ENCODE measurements around the gene CHN2.

Gene CHN2

DNA sequence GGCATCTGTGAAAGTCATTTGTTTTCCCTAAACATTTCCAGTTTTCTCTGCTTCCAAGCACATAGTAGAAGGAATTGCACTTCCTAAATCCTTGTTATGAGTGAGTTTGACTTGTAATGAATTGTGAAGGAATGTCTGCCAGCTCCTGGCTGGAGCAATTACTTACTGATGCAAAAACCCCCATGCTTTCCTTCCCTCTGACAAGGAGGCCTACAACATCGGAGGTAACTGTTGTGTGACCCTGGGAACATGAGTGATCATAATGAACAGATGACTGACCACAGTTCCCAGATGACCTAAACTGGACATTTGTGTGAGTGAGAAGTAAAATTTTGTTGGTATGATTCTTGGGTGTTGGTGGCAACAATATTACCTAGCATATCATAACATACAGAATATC lies 26.9 kb upstream of the CHN2 start:
- H3K27ac Mint-ChIP-seq = no peak overlapping the region
- DNase-seq (ENCODE audit: low spot score in 2 of 2) = no peak
- no peaks in the 10 kb centered on the region for H3K4me1 Mint-ChIP-seq
- no peak for ATAC-seq
- no peaks in the 10 kb centered on the region for H3K36me3 Mint-ChIP-seq
- H3K4me3 Mint-ChIP-seq = no peak overlapping the region
- peaks cover 3% of the 10 kb centered on the region for H3K9me3 Mint-ChIP-seq

DNA sequence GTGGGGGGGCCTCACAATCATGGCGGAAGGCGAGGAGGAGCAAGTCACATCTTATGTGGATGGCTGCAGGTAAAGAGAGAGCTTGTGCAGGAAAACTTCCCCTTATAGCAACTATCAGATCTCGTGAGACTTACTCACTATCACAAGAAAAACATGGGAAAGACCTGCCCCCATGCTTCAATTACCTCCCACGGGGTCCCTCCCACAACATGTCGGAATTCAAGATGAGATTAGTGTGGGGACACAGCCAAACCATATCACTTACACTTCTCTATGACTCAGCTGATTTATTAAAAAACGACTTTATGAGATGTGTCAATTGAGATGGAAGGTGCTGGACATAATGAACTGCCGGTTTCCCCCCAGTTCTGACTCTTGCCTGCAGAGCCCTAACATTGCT lies 23.8 kb upstream of the CHN2 start:
- Mint-ChIP-seq H3K4me3 (no peak overlapping the region), H3K9me3 (peaks cover 3% of the 10 kb centered on the region), H3K27ac (no peak overlapping the region), H3K4me1 (no peaks in the 10 kb centered on the region), H3K36me3 (no peaks in the 10 kb centered on the region)
- peak in 1 of 2 donors; percentile 6 for DNase-seq (ENCODE audit: low spot score in 2 of 2)
- no peak for ATAC-seq

DNA sequence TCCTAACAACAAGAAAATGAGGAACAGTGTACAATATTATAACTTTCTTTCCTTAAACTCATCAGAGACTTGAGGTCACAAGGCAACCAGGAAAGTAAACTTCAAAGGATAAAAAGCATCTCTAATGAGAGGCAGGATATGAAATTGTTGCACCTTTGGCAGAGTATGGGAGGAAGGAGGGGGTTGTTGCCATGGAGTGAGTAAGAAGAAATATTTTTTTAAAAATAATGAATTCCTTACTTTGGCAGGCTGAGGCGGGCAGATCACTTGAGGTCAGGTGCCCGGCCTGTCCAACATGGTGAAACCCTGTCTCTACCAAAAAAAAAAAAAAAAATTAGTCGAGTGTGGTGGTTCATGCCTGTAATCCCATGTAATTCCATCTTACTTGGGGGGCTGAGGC lies 21.1 kb upstream of the CHN2 start:
- no peak for ATAC-seq
- Mint-ChIP-seq H3K36me3 (no peaks in the 10 kb centered on the region), H3K4me3 (no peak overlapping the region), H3K9me3 (no peaks in the 10 kb centered on the region), H3K27ac (no peak overlapping the region), H3K4me1 (peaks cover 9% of the 10 kb centered on the region)
- no peak for DNase-seq (ENCODE audit: low spot score in 2 of 2)

DNA sequence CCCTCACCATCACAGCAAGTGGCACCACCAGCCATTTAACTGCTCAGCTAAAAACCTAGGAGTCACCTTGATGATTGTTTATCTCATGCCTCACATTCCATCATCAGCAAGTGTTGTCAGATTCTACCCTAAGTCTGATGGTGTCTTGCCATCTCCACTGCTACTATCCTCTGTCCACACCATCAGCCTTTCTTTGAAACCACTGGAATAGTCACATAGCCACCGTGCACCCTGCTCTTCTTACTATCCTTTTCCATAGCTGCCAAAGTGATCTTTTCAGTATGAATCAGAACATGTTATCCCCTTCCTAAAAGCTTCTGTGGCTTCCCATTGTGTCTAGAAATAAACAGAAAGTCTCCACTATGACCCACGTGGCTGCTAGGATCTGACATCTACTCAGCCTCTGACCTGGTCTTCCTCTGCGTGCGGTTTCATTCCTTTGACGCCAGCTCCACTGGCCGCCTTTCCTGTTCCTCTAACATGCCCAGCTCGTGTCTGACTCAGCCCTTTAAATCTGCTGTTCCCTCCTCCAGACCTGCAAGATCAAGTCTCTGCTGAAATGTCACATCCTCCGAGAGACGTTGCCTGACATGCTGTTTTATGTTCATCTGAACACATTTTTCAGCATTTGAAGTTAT lies 16.5 kb upstream of the CHN2 start:
- no peak overlapping the region for H3K4me3 Mint-ChIP-seq
- DNase-seq (ENCODE audit: low spot score in 2 of 2) (no peak), ATAC-seq (peak; percentile 80)
- H3K4me1 Mint-ChIP-seq = peaks cover 10% of the 10 kb centered on the region
- H3K9me3 Mint-ChIP-seq = no peaks in the 10 kb centered on the region
- H3K36me3 Mint-ChIP-seq = no peaks in the 10 kb centered on the region
- H3K27ac Mint-ChIP-seq = no peak overlapping the region

DNA sequence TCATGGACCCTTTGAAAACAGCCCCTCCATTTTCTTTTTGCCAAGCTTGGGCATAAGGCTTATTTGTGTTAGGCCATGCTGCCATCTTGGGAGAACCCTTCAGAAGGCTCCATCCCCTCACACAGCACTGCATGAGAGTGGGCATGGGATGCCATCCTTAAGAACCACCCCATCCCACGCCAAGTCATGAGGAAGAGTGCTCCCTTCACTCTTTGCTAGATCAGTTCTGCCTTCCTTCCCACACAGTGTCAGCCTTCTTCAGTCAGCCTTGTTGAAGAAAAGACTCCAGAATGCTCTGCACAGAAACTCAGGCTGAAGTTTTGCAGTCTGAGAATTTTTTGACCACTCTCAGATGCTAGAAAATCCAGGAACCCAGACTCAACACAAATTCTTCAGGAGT lies 15.5 kb upstream of the CHN2 start:
- H3K4me1 Mint-ChIP-seq = peaks cover 10% of the 10 kb centered on the region
- DNase-seq (ENCODE audit: low spot score in 2 of 2) (no peak), ATAC-seq (no peak)
- H3K9me3 Mint-ChIP-seq = no peaks in the 10 kb centered on the region
- no peaks in the 10 kb centered on the region for H3K36me3 Mint-ChIP-seq
- H3K4me3 Mint-ChIP-seq = no peak overlapping the region
- H3K27ac Mint-ChIP-seq = no peak overlapping the region

DNA sequence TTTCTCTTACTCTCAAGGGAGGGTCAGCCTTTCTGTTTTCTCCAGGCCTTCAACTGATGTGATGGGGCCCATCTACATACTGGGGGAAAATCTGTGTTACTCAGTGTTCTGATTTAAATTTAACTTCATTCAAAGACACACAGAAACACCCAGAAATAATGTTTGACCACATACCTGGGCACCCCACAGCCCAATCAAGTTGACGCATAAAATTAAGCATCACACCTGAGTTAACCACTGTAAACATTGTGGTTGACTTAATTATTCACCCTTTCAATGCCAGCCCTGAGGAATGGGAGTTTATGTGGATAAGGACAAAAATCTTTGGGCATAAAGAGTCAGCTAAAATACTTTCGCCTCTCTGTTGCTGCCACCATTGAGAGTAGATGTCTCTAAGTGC lies 10.0 kb upstream of the CHN2 start:
- no peak for ATAC-seq
- no peaks in the 10 kb centered on the region for H3K9me3 Mint-ChIP-seq
- H3K4me3 Mint-ChIP-seq = no peak overlapping the region
- peaks cover 3% of the 10 kb centered on the region for H3K4me1 Mint-ChIP-seq
- H3K36me3 Mint-ChIP-seq = no peaks in the 10 kb centered on the region
- H3K27ac Mint-ChIP-seq = no peak overlapping the region
- DNase-seq (ENCODE audit: low spot score in 2 of 2) = no peak

DNA sequence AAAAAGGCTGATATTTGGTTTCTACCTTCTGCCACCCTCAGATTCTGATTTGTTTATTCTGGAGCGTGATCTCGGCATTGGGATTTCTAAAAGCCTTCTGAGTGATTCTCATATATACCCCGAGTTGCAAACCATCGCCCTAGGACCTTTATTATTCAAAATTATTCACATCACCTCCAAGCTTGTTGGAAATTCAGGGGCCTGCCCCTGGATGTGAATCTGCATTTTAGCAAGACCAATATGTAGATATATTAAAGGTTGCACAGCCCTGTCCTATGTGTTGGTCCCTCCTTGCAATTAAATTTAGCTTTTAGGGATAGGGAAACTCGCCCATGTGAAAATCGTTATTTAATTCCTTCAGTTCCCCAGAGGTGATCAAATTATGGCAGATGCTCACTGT lies 9.0 kb upstream of the CHN2 start:
- H3K4me1 Mint-ChIP-seq = peaks cover 6% of the 10 kb centered on the region
- DNase-seq (ENCODE audit: low spot score in 2 of 2) (no peak), ATAC-seq (no peak)
- no peak overlapping the region for H3K27ac Mint-ChIP-seq
- no peak overlapping the region for H3K4me3 Mint-ChIP-seq
- no peaks in the 10 kb centered on the region for H3K9me3 Mint-ChIP-seq
- no peaks in the 10 kb centered on the region for H3K36me3 Mint-ChIP-seq

DNA sequence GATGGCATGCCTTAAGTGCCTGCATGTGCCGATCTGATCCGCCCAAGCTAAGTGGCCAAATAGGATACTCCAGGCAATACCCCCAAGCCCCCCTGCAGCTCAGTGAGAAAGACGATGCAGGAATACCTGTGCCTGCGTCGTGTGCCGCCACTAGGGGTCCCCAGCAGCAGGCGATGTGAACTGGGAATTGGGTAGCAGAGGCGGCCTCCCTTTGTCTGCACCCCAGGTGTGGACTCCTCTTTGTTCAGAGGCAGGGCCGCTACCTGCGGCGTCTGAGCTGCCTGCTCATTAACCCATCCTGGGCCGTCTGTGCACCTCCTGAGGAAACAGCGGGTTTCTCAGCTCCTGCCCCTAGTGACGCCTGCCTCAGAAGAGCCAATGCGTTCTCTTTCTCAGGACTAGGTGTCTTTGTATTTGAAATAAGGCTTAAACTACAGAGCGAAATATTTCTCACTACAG lies 4.8 kb upstream of the CHN2 start:
- H3K4me1 Mint-ChIP-seq = peaks cover 6% of the 10 kb centered on the region
- DNase-seq (ENCODE audit: low spot score in 2 of 2) = peak; percentile 46 to 80
- no peak overlapping the region for H3K4me3 Mint-ChIP-seq
- no peaks in the 10 kb centered on the region for H3K9me3 Mint-ChIP-seq
- H3K27ac Mint-ChIP-seq = no peak overlapping the region
- ATAC-seq = peak; percentile 71
- H3K36me3 Mint-ChIP-seq = no peaks in the 10 kb centered on the region

DNA sequence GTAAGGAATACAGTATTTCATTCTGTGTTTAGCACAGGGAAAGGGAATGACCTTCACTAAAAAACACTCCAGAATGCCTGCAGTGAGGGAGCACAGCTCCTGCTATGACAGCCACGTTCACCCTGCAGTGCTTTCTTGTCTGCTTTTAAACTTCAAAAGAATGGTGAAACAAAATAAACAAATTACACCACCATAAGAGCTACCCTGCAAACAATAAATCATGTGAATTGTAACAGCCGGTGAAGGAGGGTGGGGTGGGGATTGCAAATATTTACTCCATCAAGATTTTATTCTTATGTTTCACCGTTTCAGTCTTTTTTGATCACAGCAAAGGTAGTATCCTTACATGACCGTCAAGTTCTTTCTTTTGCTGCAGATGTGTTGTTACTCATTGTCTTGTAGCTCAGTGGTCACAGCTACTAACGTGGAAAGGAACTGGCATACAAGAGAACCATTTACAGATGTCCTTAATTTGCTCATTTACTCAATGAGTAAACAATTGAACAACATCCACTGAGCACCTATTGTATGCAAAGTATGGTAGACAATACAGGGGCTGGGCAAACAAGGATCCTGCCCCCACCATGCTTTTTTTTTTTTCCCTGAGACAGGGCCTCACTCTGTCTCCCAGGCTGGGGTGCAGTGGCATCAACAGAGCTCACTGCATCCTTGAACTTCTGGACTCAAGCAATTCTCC lies 4.1 kb upstream of the CHN2 start:
- ATAC-seq (no peak), DNase-seq (ENCODE audit: low spot score in 2 of 2) (no peak)
- no peaks in the 10 kb centered on the region for H3K36me3 Mint-ChIP-seq
- peaks cover 11% of the 10 kb centered on the region for H3K4me1 Mint-ChIP-seq
- no peak overlapping the region for H3K27ac Mint-ChIP-seq
- no peaks in the 10 kb centered on the region for H3K9me3 Mint-ChIP-seq
- no peak overlapping the region for H3K4me3 Mint-ChIP-seq

DNA sequence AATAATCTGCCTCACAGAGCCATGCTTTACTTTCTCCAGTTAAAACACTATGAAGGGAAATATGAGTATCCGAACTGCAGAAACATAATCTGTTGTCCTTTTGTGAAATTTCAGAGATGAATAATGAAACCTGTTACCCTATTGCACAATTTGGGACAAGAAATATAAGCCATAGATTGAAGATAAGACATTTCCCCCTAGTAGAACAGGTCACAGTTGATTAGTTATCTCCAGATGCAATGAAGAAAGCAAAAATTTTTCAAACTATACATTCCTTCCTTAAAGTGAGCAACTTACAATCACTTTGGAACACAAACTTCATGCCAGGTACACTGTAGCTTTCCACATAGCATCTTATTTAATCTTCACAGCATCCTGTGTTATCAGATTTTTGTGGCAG lies 2.3 kb upstream of the CHN2 start:
- ATAC-seq = no peak
- Mint-ChIP-seq H3K9me3 (no peaks in the 10 kb centered on the region), H3K27ac (no peak overlapping the region), H3K36me3 (no peaks in the 10 kb centered on the region), H3K4me1 (peaks cover 29% of the 10 kb centered on the region), H3K4me3 (no peak overlapping the region)
- no peak for DNase-seq (ENCODE audit: low spot score in 2 of 2)

DNA sequence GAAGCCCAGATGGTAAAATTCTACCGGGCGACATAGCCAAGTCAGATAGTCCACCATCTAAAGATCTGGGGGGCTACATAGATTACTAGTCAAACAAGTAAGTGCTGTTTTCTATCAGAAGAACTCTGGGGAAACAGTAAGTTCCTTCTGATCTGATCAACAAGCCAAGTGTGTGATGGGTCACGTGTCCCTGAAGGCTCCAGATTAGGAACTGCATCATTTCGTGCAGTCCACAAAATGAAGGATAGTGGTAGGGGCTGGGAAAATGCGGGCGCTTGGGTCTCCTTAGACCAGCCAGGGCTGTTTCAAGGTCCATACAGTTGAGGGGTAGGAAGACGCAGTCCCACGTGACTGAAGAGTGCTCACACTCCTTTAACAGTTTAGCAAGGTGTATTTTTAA lies 1.8 kb upstream of the CHN2 start:
- ATAC-seq (no peak), DNase-seq (ENCODE audit: low spot score in 2 of 2) (no peak)
- Mint-ChIP-seq H3K9me3 (no peaks in the 10 kb centered on the region), H3K27ac (no peak overlapping the region), H3K4me3 (no peak overlapping the region), H3K36me3 (no peaks in the 10 kb centered on the region), H3K4me1 (peaks cover 34% of the 10 kb centered on the region)

DNA sequence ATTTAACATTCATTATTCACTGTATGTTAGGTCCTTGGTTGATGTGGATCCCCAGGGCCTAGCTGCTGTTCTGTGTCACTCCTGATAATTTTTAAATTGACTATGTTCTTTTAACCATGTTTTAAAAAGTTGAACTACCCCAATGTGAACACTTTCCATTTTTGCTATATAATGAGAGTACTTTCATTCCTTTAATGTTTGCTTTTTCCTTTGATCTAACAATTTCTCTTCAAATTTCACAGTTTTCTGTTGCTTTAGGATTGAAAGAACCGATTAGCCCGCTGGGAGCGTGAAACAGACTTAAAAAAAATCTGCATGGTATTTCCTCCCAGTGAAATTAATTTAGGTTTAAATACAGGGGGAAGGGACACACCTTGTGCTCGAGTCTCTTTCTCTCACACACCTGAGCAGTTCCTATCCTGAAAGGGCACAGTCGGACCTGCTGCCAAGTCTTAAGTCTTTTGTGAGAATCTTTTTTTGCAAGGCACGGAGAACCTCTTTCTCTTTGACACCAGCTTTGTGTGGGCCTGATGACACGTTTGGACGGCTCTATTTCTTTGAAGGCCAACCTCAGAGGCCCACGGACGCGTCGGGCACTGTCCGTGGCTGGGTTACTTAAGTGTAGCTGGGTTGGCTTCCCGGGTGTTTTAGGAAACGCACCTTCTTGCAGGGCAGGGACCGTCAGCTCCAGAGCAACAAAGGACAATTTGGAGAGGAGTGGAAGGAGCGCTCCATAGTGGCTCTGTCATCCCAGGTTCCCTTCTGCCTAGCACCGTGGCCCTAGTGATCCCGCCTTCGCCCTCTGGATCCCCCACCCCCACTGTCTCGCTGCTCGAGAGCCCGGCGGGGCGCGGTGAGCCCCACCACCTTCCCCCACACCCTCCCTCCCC lies 1.0 kb upstream of the CHN2 start:
- no peak for DNase-seq (ENCODE audit: low spot score in 2 of 2)
- no peaks in the 10 kb centered on the region for H3K9me3 Mint-ChIP-seq
- ATAC-seq = no peak
- H3K4me3 Mint-ChIP-seq = peak overlapping the region; percentile 90
- no peaks in the 10 kb centered on the region for H3K36me3 Mint-ChIP-seq
- no peak overlapping the region for H3K27ac Mint-ChIP-seq
- H3K4me1 Mint-ChIP-seq = peaks cover 36% of the 10 kb centered on the region

DNA sequence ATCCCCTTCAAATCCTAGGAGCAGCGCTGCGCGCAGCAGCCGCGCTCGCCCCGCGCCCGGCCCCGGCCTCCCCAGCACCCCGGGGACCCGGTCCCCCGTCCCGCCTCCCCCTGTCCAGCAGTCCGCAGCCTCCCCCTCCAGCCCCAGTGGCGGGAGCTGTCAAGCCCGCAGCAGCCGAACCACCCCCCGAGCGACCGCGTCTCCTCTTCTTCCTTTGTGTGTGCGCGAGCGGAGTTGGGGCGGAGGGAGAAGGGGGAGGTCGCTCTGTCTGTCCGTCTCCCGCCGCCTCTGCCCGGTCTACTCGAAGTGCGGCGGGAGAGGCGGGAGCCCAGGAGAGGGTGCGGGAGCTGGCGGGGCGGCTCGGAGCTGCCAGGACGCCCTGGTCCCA lies 375 bp upstream of the CHN2 start:
- no peaks in the 10 kb centered on the region for H3K9me3 Mint-ChIP-seq
- peak overlapping the region; percentile 90 for H3K4me3 Mint-ChIP-seq
- DNase-seq (ENCODE audit: low spot score in 2 of 2) (no peak), ATAC-seq (peak; percentile 16)
- no peak overlapping the region for H3K27ac Mint-ChIP-seq
- H3K4me1 Mint-ChIP-seq = peaks cover 36% of the 10 kb centered on the region
- H3K36me3 Mint-ChIP-seq = no peaks in the 10 kb centered on the region

DNA sequence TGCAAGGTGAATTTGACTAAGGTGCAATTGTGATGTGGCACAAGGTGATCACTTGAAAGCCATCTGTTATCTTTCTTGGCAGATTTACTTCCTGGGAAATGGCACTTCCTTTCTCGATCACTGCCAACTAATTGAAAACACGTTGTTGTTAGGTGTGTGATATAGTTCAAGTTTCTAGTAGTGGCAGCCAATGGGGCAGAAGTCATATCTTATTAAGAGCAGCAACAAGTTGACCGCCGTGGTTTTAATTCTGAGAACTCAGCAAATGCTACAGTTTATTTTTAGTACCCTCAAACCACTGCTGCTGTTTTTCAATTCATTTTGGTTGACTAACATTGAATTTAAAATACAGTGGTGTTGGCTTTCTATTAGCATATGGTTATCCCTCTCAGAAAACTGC lies 1.6 kb downstream of the CHN2 start:
- no peaks in the 10 kb centered on the region for H3K9me3 Mint-ChIP-seq

DNA sequence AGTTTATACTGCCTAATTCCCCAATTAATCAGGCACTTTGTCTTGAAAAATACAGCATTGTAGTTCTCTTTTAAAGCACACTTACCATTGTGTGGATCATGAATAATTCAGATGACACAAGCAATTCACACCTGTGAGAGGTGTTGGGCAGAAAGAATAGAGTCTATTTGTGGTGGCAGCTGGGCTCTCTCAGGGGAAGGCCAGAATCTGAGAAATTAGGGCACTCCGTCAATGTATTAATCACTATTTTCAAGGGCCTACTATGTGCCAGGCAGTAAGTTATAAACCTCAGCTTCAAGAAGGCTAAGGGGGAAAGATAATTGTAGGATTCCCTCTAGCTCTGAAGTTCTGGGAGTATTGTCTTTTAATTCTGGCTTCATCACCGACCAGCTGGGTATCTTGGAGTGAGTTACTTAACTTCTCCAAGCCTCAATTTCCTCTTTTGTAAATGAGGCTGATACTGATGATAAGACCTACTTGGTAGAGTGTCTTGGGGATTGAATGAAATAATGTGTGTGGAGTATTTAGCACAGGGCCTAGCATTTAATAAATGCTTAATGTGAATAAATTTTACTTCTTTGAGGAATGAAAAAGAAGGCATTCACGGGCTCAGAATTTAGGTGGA lies 2.5 kb downstream of the CHN2 start:
- peaks cover 37% of the 10 kb centered on the region for H3K4me1 Mint-ChIP-seq
- no peak overlapping the region for H3K27ac Mint-ChIP-seq

More for the DNA sequence above, 1.6 kb downstream of the CHN2 start:
- peaks cover 34% of the 10 kb centered on the region for H3K4me1 Mint-ChIP-seq
- H3K27ac Mint-ChIP-seq = no peak overlapping the region
- DNase-seq (ENCODE audit: low spot score in 2 of 2) = peak in 1 of 2 donors; percentile 62
- peak overlapping the region; percentile 90 for H3K4me3 Mint-ChIP-seq
- H3K36me3 Mint-ChIP-seq = no peaks in the 10 kb centered on the region
- ATAC-seq = peak; percentile 77

More for the DNA sequence above, 2.5 kb downstream of the CHN2 start:
- Mint-ChIP-seq H3K36me3 (no peaks in the 10 kb centered on the region), H3K4me3 (peak overlapping the region; percentile 90), H3K9me3 (no peaks in the 10 kb centered on the region)
- ATAC-seq (peak; percentile 49), DNase-seq (ENCODE audit: low spot score in 2 of 2) (no peak)
